Thoracic aorta (tissue), 2 donors: Measurements from ENCODE around the gene UBA1. TPM values are rescaled to one million over a fixed set of nuclear protein-coding genes. Genes with fewer than 3 reads are reported as not detected.

ENCODE experiments used
- ATAC-seq: fragments of 150-250 bp; one replicate; pipeline ENCODE4 v1.8.0; 2017; ENCODE audit warnings: low read depth; ENCODE audit not compliant: insufficient number of reproducible peaks, low FRiP score
- DNase-seq: peaks from one replicate; pipeline ENCODE4 v3.0.0-alpha.2; 2020; ENCODE audit warnings: low spot score
- H3K27ac ChIP-seq, 2 donors: fragments of 200-600 bp; sonication (generic); 1 replicate in 1 of 2; 2 replicates in 1 of 2; pipeline ENCODE4 v1.5.1; 2016; ENCODE audit warnings: mild to moderate bottlenecking in 2 of 2, moderate library complexity in 2 of 2
- H3K27me3 ChIP-seq: fragments of 200-600 bp; sonication (generic); replicated peaks from 2 replicates; pipeline ENCODE4 v1.6.0; 2016; ENCODE audit warnings: mild to moderate bottlenecking; ENCODE audit not compliant: insufficient read depth
- H3K36me3 ChIP-seq: fragments of 200-600 bp; sonication (generic); one replicate; pipeline ENCODE4 v1.5.1; 2016
- H3K4me1 ChIP-seq, 2 donors: fragments of 200-600 bp; sonication (generic); 1 replicate in 1 of 2; 2 replicates in 1 of 2; pipeline versions ENCODE4 v1.5.1 to v1.6.0; 2016; ENCODE audit warnings: low read depth in 2 of 2, mild to moderate bottlenecking in 1 of 2; ENCODE audit not compliant: control insufficient read depth in 1 of 2
- H3K4me3 ChIP-seq: fragments of 200-600 bp; sonication (generic); 2 replicates; pipeline ENCODE4 v1.5.1; 2016; ENCODE audit warnings: mild to moderate bottlenecking
- H3K9me3 ChIP-seq: fragments of 200-600 bp; sonication (generic); 2 replicates; pipeline ENCODE4 v1.5.1; 2016
- total RNA-seq, 2 donors: library from RNA; depleted of rRNA; stranded (reverse); fragments of >200 nt; gene quantifications; one replicate each; pipeline versions ENCODE4 v1.1.0 to v1.2.3, GENCODE V29; 2016
- TF ChIP-seq, protein P1 (sequence below): fragments of 200-600 bp; sonication (generic); IDR thresholded peaks from one replicate; pipeline ENCODE4 v1.5.1; 2019; ENCODE audit warnings: antibody characterized with exemption

Gene UBA1
- total RNA-seq, 2 donors from 2014 or later: 132 to 133 TPM

DNA sequence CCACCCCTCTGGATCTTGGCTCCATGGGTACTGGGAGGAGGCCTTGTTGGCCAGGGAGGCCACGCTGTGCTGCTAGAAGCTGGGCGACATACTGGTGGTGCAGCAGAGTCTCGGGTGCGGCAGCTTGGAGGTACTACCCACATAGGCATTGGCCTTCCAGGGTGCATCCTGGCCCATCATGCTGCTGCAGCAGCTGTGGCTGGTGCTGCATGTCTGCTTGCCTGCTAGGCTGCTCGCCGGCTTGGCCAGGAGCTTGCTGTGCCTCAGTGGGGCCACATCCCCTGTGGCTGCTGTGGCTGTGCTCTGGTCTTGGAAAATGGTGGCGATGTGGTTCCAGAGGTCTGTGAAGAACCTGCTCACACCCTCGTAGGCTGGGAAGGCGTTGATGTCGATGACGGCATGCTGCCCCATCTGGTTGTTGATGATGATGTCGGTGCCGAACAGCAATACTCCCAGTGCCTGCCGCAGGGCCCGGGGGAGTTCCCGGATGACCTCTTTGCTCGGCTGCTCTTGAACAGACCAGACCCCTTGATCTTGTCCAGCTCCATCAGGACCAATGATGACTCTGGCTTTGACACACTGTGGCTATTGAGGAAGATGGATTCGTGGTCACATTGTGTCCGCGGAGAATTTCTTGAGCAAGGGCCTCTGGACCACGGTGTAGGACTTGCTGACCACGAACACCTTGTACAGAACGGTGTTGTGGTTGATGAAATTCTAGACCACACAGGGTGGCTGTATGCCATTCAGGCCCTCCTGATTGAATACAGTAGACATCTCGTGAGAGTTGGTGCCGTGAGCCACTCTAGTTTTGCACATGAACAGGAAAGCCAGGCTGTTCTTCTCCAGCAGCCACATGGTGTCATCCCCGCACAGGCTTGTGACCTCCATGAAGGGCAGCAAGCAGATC is 36.8 kb upstream of the UBA1 start:
- Histone ChIP-seq H3K9me3 (no peaks in the 10 kb centered on the region), H3K4me1 (no peaks in the 10 kb centered on the region), H3K27ac (no peak overlapping the region), H3K36me3 (no peaks in the 10 kb centered on the region), H3K4me3 (no peak overlapping the region), H3K27me3 (no peaks in the 10 kb centered on the region)
- TF ChIP-seq, protein P1, sequence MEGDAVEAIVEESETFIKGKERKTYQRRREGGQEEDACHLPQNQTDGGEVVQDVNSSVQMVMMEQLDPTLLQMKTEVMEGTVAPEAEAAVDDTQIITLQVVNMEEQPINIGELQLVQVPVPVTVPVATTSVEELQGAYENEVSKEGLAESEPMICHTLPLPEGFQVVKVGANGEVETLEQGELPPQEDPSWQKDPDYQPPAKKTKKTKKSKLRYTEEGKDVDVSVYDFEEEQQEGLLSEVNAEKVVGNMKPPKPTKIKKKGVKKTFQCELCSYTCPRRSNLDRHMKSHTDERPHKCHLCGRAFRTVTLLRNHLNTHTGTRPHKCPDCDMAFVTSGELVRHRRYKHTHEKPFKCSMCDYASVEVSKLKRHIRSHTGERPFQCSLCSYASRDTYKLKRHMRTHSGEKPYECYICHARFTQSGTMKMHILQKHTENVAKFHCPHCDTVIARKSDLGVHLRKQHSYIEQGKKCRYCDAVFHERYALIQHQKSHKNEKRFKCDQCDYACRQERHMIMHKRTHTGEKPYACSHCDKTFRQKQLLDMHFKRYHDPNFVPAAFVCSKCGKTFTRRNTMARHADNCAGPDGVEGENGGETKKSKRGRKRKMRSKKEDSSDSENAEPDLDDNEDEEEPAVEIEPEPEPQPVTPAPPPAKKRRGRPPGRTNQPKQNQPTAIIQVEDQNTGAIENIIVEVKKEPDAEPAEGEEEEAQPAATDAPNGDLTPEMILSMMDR: no peak
- ATAC-seq: no peak
- no peak for DNase-seq

DNA sequence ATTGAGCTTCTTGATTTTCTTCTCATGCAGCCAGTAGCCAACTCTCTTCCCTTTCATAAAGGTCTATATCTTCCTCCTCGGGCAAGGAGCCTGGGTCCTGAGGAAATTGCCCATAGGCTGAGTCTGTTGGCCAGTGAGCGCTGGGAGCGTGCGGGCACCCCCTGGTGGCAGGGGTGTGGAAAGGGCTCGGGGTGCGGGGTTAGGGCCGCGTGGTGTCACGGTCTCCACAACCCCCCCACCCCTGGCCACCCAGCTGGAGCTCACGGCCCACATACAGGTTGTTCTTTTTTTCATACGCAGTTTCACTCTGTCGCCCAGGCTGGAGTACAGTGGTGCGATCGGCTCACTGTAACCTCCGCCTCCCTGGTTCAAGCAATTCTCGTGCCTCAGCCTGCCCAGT is 35.5 kb upstream of the UBA1 start:
- TF ChIP-seq, protein P1: no peak
- Histone ChIP-seq H3K27ac (no peak overlapping the region), H3K4me3 (no peak overlapping the region), H3K36me3 (no peaks in the 10 kb centered on the region), H3K4me1 (no peaks in the 10 kb centered on the region), H3K27me3 (no peaks in the 10 kb centered on the region), H3K9me3 (no peaks in the 10 kb centered on the region)
- ATAC-seq (no peak), DNase-seq (no peak)

DNA sequence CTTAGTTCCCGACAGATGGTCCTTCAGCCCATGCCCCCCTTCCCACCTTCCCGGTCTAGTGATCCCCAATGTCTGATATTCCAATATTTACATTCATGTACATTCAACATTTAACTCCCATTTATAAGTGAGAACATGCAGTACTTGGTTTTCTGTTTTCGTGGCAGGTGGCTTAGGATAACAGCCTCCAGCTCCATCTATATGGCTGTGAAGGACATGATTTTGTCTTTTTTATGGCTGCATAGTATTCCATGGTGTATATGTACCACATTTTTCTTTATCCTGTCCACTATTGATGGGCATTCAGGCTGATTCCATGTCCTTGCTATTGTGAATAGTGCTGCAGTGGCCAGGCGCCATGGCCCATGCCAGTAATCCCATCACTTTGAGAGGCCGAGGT is 34.8 kb upstream of the UBA1 start:
- TF ChIP-seq, protein P1: no peak
- ATAC-seq (no peak), DNase-seq (no peak)
- Histone ChIP-seq H3K36me3 (no peaks in the 10 kb centered on the region), H3K4me1 (no peaks in the 10 kb centered on the region), H3K9me3 (no peaks in the 10 kb centered on the region), H3K27me3 (no peaks in the 10 kb centered on the region), H3K27ac (no peak overlapping the region), H3K4me3 (no peak overlapping the region)

DNA sequence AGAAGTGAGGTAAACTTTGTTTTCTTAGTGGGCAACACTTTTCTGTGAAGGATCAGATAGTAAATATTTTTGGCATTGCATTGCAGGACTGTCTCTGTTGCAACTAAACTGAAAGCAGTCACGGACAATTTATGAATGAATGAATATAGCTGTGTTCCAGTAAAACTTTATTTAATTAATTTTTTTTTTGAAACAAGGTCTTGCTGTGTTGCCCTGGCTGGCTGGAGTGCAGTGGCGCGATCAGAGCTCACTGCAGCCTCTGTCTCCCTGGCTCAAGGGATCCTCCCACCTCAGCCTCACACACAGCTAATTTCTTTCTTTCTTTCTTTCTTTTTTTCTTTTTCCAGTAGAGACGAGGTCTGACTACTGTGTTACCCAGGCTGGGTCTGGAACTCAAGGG is 32.8 kb upstream of the UBA1 start:
- Histone ChIP-seq H3K9me3 (no peaks in the 10 kb centered on the region), H3K27ac (no peak overlapping the region), H3K36me3 (no peaks in the 10 kb centered on the region), H3K4me3 (no peak overlapping the region), H3K27me3 (no peaks in the 10 kb centered on the region), H3K4me1 (no peaks in the 10 kb centered on the region)
- no peak for DNase-seq
- TF ChIP-seq, protein P1: no peak
- no peak for ATAC-seq

DNA sequence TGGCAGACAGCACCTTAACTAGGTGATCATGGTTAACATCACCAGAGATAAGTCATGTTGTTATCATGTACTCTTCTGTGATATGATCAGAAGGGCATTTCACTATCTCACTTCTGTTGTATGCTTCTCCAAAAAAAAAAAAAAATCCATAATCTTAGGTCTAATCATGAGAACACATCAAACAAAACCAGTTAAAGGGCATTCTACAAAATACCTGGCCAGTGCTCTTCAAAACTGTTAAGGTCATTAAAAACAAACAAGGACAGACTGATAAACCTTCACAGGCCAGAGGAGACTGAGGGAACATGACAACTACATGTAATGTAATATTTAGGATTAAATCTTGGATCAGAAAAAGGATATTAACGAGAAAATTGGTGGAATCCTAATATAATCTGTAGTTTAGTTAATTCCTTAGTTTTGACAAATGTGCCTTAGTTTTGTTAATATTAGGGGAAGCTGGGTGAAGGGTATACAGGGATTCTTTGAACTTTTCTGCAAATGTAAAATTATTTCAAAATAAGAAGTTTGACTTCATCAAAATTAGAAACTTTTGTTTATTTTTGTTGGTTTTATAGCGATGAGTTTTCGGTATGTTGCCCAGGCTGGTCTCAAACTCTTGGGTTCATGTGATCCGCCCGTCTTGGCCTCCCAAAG is 30.6 kb upstream of the UBA1 start:
- no peaks in the 10 kb centered on the region for H3K36me3 ChIP-seq
- H3K27me3 ChIP-seq: no peaks in the 10 kb centered on the region
- no peak overlapping the region for H3K27ac ChIP-seq
- TF ChIP-seq, protein P1: no peak
- H3K4me3 ChIP-seq: no peak overlapping the region
- ATAC-seq: no peak
- no peaks in the 10 kb centered on the region for H3K4me1 ChIP-seq
- no peak for DNase-seq
- H3K9me3 ChIP-seq: no peaks in the 10 kb centered on the region
